VCaP (cell line): ENCODE data around the gene GOLGA6A.

ENCODE experiments used
- H3K27ac ChIP-seq: fragments of 450-650 bp; 2 replicates; pipeline ENCODE4 v1.5.1; 2017
- TF ChIP-seq, protein P1 (sequence below): fragments of 450-650 bp; conservative IDR thresholded peaks from 2 replicates; pipeline ENCODE4 v1.5.1; 2017; ENCODE audit warnings: mild to moderate bottlenecking, moderate library complexity

Gene GOLGA6A

DNA sequence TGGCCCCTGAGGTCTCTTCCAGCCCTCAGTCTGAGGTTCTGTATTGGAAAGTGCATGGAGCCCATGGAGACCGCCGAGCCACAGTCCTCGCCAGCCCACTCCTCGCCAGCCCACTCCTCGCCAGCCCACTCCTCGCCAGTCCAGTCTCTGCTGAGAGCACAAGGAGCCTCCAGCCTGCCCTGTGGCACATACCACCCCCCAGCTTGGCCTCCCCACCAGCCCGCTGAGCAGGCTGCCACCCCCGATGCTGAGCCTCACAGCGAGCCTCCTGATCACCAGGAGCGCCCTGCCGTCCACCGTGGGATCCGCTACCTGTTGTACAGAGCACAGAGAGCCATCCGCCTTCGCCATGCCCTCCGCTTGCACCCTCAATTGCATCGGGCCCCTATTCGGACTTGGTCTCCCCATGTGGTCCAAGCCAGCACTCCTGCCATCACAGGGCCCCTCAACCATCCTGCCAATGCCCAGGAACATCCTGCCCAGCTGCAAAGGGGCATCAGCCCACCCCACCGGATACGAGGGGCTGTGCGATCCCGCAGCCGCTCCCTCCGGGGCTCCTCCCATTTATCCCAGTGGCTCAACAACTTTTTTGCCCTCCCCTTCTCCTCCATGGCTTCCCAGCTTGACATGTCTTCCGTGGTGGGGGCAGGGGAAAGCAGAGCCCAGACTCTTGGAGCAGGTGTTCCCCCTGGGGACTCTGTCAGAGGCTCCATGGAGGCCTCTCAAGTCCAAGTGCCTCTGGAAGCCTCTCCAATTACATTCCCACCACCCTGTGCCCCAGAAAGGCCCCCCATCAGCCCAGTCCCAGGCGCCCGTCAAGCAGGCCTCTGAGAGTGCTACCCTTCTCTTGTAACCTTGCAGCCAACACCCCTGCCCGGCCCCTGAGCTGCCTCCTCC is 47.0 kb downstream of the GOLGA6A start:
- H3K27ac ChIP-seq = no peak overlapping the region
- TF ChIP-seq, protein P1, sequence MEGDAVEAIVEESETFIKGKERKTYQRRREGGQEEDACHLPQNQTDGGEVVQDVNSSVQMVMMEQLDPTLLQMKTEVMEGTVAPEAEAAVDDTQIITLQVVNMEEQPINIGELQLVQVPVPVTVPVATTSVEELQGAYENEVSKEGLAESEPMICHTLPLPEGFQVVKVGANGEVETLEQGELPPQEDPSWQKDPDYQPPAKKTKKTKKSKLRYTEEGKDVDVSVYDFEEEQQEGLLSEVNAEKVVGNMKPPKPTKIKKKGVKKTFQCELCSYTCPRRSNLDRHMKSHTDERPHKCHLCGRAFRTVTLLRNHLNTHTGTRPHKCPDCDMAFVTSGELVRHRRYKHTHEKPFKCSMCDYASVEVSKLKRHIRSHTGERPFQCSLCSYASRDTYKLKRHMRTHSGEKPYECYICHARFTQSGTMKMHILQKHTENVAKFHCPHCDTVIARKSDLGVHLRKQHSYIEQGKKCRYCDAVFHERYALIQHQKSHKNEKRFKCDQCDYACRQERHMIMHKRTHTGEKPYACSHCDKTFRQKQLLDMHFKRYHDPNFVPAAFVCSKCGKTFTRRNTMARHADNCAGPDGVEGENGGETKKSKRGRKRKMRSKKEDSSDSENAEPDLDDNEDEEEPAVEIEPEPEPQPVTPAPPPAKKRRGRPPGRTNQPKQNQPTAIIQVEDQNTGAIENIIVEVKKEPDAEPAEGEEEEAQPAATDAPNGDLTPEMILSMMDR = no peak

DNA sequence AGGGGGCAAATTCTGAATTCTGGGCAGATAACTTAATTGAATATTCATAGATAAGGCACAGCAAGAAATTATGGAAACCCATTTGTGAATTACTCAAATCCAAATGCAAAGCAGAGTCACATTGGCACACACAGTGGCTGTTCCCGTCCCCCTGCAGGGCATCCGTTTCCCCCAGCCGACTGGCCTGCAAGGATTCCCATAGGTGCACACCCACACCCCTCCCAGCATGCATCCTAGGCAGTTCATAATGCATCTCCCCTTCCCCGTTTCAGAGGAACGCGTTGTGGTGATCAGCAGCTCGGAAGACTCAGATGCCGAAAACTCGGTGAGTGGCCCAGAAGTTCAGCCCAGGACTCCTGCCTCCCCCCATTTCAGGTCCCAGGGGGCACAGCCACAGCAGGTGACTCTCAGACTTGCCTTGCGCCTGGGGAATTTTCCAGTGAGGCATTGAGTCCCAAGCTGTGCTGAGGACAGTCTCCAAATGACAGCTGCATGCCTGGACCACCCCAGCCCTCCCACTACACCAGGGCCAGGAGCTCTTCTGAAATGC is 48.1 kb downstream of the GOLGA6A start:
- TF ChIP-seq, protein P1 = no peak
- no peak overlapping the region for H3K27ac ChIP-seq

DNA sequence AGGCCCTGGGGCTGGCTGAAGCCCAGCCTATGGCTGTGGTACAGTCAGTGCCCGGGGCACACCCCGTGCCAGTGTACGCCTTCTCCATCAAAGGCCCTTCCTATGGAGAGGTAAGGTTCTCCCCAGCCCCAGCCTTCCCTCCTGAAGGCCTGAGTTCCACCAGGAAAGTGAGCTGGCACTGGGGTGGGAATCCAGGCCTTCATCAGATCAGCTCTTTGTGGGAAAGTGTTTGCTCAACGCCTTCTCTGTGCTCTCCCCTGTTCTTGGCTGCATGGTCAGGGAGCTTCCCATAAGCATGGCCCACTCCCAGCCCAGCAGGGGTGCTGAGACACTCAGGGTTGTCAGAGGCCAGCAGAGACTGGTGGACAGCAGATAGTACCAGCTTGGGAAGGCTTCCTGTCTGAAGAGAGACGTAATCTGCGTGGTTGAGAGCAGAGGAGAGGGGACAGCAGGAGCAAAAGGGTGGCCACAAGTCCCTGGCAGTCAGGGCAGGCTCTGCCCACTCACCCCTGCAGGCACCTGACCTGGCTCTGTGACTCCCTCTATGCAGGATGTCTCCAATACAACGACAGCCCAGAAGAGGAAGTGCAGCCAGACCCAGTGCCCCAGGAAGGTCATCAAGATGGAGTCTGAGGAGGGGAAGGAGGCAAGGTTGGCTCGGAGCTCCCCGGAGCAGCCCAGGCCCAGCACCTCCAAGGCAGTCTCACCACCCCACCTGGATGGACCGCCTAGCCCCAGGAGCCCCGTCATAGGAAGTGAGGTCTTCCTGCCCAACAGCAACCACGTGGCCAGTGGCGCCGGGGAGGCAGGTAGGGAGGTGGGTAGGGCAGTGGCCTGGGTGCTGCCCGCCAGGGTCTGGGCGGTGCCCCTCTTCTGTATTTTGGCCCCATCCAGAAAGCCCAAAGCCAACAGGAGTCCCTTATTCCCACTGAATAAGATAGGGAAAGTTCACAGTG is 49.5 kb downstream of the GOLGA6A start:
- no peak overlapping the region for H3K27ac ChIP-seq
- TF ChIP-seq, protein P1 = no peak

DNA sequence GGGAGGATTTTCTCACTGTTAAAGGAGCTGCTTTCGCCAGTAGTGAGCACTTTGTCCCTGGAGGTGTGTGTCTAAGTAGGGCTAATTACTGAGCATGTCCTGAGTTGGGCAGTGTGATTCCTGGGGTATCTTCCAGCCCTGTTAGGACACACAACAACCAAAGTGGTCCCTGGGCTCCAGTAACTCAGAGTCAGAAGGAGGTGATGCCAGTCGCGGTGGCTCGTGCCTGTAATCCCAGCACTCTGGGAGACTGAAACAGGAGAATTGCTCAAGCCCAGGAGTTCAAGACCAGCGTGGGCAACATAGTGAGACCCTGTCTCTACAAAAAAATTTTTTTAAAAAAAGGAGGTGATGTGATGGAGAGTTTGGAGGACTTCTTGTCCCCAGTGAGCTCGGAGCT is 50.3 kb downstream of the GOLGA6A start:
- TF ChIP-seq, protein P1 = no peak
- H3K27ac ChIP-seq = no peak overlapping the region

DNA sequence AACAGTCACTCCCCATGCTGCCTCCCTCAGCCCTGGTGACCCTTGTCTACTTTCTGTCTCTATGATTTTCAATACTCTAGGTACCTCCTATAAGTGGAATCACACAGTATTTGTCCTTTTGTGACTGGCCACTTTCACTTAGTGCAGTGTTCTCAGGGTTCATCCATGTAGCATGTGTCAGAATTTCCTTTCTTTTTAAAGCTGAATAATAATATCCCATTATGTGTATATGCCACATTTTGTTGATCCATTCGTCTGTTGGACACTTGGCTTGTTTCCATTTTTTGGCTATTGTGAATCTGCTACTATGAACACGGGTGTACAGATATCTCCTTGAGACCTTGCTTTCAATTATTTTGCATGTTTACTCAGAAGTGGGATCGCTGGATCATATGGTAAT is 53.7 kb downstream of the GOLGA6A start:
- TF ChIP-seq, protein P1 = no peak

DNA sequence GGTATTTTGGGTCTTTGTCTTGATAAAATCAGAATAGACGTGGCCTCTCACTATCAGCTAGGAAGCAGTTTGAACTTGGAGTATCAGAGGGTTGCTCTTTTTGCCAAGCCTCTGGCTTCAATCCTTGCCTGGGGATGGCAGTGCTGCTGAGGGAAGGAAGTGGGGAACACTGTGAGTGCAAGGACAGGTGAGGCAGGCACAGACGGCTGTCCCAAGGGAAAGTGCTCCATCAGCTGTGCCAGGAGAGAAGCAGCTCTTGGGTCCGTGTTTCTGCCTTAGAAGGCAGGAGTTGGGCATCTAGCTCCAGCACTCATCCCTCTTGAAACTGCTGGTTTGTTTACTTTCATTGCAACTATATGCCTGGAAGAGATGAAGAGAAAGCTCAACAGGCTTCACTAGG is 54.7 kb downstream of the GOLGA6A start:
- TF ChIP-seq, protein P1 = no peak
- H3K27ac ChIP-seq = no peak overlapping the region

More for the DNA sequence above, 53.7 kb downstream of the GOLGA6A start:
- no peak overlapping the region for H3K27ac ChIP-seq

DNA sequence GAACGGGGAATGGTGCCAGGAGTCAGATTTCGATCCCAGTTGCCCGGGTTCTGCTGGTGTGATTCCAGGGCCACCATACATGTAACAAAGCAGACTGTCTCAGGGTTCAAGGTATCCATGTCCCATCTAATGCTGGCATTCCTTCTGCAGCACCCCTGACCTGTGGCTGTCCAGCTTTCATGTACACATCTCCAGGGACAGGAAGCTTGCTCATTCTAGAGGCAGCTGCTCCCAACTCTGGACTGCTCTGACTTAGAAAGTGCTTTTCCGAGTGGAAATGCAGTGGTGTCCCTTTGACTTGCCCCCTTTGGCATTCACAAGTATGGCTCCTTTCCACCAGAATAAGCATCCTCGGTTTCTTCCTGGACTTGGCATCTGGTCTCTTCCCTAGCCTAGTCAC is 56.9 kb downstream of the GOLGA6A start:
- H3K27ac ChIP-seq = peak overlapping the region; percentile 68
- TF ChIP-seq, protein P1 = no peak
